Fibroblast of lung (primary cell): ENCODE data around the gene CTXN3.

Experiments used
- CTCF ChIP-seq, 2 donors: IDR thresholded peaks in 1 of 2; conservative IDR thresholded peaks in 1 of 2; 1 replicate in 1 of 2; 2 replicates in 1 of 2; pipeline ENCODE4 v1.5.1; 2011 to 2012; ENCODE audit warnings: low read length in 2 of 2, control low read depth in 1 of 2, inconsistent platforms in 1 of 2, low read depth in 1 of 2, mild to moderate bottlenecking in 1 of 2
- EZH2 ChIP-seq: IDR thresholded peaks from 2 replicates; pipeline ENCODE4 v1.5.1; 2012; ENCODE audit warnings: low read length, control low read depth, mild to moderate bottlenecking; ENCODE audit errors: missing control alignments

- TF ChIP-seq CTCF (conservative IDR thresholded peaks at IDR 0.05 in 1 of 2, IDR thresholded peaks at IDR 0.05 in 1 of 2; ENCODE audit: low read depth in 1 of 2, low read length in 2 of 2) (no peak), EZH2 (no peak)
Measured at GRCh38 chr5:127645300-127645726, 3.6 kb upstream of the CTXN3 start.
